OCI-M1 (cell line): ENCODE measurements around the gene MRPS35.
A peak's percentile ranks its signal among the peaks of the same experiment; 100 is the strongest.

ENCODE experiments used
- DNase-seq: peaks from one replicate; lab custom pipeline; 2025; lab: John Stamatoyannopoulos, UW

The MRPS35 gene

DNA sequence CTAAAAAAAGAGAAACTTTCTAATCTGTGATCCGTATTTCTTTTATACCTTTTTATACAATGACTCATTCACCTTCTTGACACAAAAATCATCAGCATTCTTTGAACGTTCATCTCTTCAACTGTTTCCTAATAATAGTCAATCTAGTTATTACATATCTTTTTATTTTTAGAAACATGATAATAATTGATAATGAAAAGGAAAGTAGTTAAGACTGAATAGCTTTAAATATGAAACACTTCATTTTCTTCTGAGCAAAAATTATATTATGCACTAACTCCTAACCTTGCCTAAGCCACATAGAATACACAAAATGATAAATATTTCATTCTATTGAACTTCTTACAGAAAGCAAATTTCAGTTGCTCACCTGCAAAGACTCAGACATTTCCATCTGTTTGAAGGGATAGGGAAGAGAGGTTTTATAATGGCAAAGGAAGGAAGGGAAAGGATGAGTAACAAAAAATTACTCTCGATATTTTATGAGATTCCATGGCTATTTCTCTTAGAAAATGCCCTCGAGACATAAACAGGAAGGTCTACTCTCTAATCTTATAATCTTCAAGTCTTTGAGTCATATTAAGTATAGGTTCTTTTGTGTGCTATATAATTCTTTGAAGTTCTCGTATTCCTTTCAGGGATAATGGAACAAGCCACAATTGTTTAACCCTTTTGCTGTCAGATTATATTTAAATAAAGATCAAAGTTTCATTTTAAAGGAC, 61.9 kb downstream of the MRPS35 start:
- DNase-seq, result no peak

DNA sequence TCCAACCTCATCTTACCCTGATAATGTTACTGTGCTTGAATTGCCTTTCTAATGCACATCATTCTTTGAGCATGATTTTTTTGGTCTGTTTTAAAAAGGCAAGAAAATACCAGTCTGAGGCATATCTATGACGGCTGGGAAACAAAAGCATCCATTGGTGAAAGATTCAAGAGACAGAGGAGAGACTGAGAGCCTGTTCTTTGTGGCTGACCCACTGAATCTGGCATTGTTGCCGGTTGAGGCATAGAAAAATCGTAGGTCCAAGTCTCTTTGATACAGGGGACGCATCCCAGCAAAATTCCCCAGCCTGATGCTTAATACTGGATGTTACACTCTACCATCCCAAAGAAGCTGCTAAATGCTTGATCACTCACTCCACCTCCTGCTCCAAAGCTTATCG, 66.5 kb downstream of the MRPS35 start:
- no peak for DNase-seq

DNA sequence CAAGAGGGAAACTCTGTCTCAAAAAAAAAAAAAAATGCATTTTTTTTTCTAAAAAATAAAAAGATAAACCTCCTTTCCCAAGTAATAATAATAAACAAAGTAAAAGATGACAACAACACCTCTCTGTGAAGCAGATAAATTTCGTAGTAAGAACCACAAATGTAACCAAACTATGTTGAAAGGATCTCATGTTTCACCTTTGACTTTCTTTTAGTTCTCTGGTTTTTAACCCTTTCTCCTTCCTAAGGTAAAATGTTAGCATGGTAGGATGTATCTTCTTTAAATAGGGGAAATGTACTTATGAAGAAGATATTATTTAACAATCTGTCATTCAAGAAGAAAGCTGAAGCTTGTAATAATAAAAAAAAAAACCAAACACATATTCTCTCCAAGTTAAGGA, 67.6 kb downstream of the MRPS35 start:
- DNase-seq, result no peak

- DNase-seq, result peak; percentile 63
These were observed 68.8 kb downstream of the MRPS35 start for GRCh38 chr12:27779416-27779919.

GRCh38 chr12:27779920-27780611, 69.4 kb downstream of the MRPS35 start, which contains the start of the genes KLHL42 and MANSC4:
TSS of gene KLHL42 (plus strand) at chr12:27780233. CDS start at chr12:27780331, 98 bp downstream.
TSS of gene MANSC4 (minus strand) at chr12:27780236. CDS start at chr12:27771276, 8,960 bp downstream.
- peak; percentile 76 for DNase-seq

- no peak for DNase-seq
These were observed 70.2 kb downstream of the MRPS35 start for GRCh38 chr12:27780612-27781408.

DNA sequence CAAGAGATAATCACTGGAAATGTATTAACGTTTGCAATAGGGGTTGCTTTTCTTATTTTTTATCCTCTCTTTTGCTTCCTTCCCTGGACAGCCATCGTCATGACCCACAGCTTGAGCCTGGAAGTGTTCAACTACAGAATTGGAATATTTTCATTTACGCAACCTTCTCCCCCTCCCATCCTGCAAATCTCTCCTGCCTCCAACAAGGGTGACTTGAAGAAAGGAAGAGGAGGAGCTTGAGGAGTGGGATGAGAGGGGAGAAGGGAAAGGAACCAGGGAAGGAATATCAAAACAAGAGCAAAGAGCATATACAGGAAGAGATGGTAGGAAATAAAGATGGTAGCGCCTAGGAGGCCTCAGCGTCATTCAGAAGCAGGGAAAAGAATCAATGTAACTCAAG, 71.0 kb downstream of the MRPS35 start:
- DNase-seq, result no peak

DNA sequence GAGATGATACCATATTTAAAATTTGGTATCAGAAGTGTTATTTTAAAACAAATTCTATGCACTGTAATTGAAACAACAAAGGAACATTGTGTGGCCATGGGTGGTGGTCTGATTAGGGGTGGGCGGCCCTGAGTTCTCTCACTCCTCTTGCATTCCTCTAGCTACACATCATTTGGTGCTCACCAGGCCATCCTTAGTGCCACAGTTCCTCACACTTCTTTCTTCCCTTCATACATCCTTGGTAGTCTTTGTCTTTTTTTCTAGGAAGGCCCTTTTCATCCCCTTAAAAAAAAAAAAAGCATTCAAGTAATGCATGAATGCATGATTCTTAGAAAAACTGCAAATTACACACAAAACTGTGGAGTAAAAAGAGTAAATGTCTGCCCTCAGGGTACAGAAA, 71.8 kb downstream of the MRPS35 start:
- DNase-seq, result no peak

GRCh38 chr12:27785882-27786570, 75.4 kb downstream of the MRPS35 start:
- no peak for DNase-seq

GRCh38 chr12:27787559-27787958, 76.9 kb downstream of the MRPS35 start:
- no peak for DNase-seq

DNA sequence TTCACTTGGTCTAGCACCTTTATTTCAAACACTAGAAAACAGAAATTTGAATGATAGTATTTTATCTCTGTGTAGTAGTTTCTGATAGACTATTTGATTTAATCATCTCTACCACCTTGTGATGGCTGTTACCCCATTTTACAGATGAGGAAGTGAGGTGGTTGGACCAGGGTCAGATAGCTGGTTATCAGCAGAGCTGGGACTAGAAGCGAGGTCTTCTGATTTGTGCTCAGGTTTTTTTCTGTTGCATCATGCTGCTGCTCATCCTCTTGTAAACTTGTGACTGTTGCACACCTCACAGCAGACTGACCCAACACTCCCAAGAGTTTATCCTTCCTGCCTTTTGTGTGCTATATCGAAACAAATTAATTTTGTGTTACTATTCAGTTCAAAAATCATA, 79.5 kb downstream of the MRPS35 start:
- DNase-seq, result peak; percentile 79

DNA sequence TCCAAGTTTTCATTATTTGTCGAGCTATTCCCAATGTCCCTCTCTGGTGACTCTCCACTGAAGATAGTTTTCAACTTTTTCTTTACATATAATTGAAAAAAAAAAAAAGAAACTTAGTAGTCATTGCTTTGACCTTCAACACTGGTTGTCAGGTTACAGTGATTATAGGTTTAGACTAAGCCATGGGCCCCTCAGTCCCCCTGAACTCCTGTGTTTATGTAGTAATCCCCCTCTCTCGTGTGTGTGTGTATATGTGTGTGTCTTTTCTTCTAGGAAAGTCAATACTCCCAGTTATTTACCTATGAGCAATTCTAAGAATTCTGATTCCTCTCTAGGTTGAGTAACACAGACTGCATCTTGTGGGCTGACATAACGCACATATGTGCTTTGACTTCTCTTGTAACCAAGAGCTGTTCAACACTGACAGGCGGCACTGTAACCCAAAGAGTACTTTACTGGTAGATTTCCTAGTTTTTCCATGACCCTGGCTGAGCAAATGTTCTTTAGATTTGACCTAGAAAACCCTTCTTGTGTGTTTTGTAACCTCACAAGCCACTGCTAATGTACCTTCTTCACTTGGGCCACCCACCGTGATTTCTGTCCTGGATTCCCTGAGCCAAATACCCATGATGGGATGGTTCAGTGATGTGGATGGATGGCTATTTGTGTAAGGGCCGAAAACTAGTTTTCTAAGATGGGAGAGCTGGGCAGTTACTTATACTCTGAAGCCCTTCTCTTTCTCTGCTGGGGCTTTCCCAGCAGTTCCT, 84.4 kb downstream of the MRPS35 start:
- DNase-seq, result no peak

GRCh38 chr12:27796128-27796527, 85.5 kb downstream of the MRPS35 start:
- DNase-seq, result no peak

DNA sequence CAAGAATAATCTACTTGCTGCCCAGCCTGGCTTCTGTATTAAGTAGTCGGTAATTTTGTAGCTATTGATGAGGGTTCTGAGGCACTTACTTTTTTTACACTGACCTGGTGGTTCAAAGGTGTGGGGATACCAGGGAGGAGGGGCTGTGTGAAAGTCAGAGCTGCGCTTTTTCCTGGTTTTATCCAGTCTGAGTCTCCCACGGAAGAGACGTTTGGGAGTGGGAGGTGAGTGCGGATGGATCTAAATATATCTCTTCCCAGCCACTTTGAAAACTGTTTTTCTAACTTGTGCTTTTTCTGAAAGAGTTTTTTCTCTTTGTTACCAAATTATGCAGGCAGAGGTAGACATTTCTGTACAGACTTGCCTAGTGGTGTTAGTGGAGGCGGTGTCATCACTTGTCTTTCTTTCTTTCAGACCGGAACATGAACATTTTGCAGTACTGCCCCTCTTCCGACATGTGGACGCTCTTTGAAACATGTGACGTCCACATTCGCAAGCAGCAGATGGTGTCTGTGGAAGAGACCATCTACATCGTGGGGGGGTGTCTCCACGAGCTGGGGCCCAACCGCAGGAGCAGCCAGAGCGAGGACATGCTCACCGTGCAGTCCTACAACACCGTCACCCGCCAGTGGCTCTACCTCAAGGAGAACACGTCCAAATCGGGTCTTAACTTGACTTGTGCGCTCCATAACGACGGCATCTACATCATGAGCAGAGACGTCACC, 86.8 kb downstream of the MRPS35 start:
- no peak for DNase-seq

GRCh38 chr12:27800819-27801218, 90.2 kb downstream of the MRPS35 start:
- no peak for DNase-seq

DNA sequence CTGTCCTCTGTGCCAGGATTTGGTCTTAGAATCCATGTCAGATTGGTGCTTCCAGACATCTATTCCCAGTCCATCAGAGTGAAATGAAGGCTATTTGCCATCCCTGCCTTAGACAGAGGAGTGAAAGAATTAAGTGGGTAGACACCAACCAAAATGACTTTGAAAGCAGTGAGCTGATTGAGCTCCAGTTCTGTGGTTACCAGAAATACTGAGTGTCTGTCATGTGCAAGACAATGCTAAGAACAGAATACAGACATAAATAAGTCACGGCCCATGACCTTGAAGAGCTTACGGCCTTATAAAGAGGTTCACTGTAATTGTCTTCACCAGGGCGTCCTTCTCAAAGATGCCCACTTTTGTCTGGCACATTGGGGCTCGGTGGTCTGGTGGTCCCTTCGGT, 91.0 kb downstream of the MRPS35 start:
- no peak for DNase-seq

DNA sequence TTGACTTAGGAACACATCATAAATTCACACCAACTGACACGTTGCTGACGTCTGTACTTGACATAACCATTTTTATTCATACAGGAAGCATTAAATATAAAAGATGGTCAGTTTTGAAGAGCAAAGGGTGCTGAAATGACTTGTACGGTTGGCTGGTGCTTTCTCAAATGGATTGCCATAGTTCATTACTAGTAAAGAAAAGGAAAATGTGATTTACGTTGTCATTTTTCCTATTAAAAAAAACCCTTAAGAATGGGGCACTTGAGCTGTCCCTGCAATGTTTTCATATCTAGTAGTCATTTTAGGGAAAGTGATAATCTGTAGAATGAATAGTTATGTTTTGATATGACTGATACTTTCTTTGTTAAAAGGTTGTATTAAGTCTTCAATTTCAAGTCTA, 91.9 kb downstream of the MRPS35 start:
- no peak for DNase-seq

- no peak for DNase-seq
These were observed 92.3 kb downstream of the MRPS35 start for GRCh38 chr12:27802936-27803335.

DNA sequence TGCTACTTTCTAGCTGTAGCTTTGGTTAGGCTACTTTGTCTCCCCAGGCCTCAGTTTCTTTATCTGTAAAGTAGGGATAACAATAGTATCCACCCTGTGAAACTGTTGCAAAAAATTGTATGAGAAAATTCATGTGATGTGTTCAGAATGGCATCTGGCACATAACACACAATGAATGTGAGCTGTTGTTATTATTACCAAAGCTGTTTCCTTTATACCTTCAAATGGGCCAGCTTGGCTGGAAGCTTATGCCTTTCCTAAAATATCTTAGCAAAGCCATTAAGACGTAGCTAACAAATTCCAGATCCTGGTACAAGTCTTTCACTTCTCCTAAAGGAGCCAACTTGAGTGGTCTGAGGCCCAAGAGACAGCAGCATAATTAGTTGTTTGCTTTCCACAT, 94.6 kb downstream of the MRPS35 start:
- DNase-seq, result no peak
